Measurements from ENCODE around the gene TIRAP. TPM values are rescaled to one million over a fixed set of nuclear protein-coding genes. Genes with fewer than 3 reads are reported as not detected.

Gene TIRAP
- total and polyA plus RNA-seq, 11 donors: 4.0 to 9.5 (median 6.1) TPM

DNA sequence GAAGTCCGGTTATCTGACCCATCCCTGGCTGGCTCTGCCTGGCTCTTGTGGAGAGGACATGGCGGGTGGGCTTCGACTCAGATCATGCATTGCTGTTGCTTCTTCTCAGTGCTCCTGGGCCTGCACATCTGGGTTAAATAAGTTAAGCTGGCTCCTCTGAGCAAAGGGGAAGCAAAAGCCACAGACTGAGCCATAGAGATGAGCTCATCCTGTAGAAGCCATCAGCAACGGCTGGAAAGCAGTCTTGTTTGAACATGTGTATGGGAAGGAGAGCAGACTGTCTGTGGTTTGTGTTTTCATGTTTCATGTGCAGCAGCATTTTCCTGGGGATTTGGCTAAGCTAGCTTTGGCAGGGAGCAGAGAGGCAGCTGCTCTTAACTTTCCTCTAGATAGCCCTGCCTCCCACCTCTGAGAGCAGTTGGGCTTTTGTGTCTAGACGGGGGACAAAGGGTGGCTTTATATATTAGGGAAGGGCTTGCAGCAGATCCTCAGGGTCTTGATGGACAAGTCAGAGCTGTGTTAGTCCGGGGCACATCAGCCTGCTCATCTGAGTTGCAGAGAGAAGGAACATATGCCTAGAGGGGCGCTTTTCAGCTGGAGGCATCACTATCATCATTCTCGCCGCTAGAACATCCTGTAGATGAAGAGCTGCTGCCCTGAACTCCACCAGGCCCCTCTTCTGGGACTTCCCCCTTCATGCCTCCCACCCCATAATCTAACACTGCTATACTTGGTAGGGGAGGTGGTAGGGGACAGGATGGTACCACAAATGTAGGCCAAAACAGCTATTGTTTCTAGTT is 35.9 kb downstream of the TIRAP start:
- ATAC-seq (peak; percentile 60 to 89 (median 86)), DNase-seq (peak in 4 of 5 donors; percentile 59 to 73 (median 62))
- intact Hi-C loops (cut with DNase I): loop anchor here in 9 of 10 donors (5.0 to 10.0 kb wide), 9 partner anchors 39 to 1026 kb away; partner anchors contain the start of gene ST3GAL4 (in 4 of the 9)
- H3K27me3 ChIP-seq: no peaks in the 10 kb centered on the region
- peak overlapping the region in 6 of 12 donors; percentile 3 to 44 (median 22) for H3K4me3 ChIP-seq
- H3K4me1 ChIP-seq: peaks cover 7 to 45% (median 27%) of the 10 kb centered on the region in 12 donors
- H3K36me3 ChIP-seq: peaks cover 0 to 17% (median 0%) of the 10 kb centered on the region in 9 donors
- WGBS, 4 donors: 49 to 68% (median 57%) methylated on average over 8 to 9 of the region's 9 CpGs
- TF ChIP-seq, protein P1, sequence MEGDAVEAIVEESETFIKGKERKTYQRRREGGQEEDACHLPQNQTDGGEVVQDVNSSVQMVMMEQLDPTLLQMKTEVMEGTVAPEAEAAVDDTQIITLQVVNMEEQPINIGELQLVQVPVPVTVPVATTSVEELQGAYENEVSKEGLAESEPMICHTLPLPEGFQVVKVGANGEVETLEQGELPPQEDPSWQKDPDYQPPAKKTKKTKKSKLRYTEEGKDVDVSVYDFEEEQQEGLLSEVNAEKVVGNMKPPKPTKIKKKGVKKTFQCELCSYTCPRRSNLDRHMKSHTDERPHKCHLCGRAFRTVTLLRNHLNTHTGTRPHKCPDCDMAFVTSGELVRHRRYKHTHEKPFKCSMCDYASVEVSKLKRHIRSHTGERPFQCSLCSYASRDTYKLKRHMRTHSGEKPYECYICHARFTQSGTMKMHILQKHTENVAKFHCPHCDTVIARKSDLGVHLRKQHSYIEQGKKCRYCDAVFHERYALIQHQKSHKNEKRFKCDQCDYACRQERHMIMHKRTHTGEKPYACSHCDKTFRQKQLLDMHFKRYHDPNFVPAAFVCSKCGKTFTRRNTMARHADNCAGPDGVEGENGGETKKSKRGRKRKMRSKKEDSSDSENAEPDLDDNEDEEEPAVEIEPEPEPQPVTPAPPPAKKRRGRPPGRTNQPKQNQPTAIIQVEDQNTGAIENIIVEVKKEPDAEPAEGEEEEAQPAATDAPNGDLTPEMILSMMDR (IDR thresholded peaks at IDR 0.05): no peak
- peak in 1 of 2 donors; percentile 19 for TF ChIP-seq POLR2A (IDR thresholded peaks at IDR 0.05)
- peak overlapping the region; percentile 73 to 93 (median 82) for H3K27ac ChIP-seq
- H3K9me3 ChIP-seq: no peaks in the 10 kb centered on the region

DNA sequence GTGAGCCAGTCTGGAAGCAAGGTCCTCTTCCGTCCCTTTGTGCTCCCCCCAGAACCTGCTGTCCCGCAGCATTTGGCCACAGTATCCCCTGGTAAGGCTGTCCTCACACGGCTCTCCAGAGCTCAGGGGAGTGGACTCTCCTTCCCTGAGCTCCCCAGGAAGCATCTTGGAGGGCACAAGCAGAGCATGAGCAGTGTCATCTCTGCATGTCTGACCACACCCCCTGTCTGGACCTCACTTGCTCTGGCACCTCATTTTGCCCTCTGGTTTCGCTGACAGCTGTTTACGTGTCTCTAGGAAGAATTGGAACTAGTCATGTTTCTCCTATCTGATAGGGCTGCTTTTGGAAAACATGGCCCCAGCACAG is 36.5 kb downstream of the TIRAP start:
- Histone ChIP-seq H3K4me1 (peaks cover 7 to 41% (median 27%) of the 10 kb centered on the region in 12 donors), H3K4me3 (no peak overlapping the region), H3K27ac (peak overlapping the region; percentile 73 to 93 (median 82)), H3K36me3 (peaks cover 0 to 15% (median 0%) of the 10 kb centered on the region in 9 donors), H3K27me3 (no peaks in the 10 kb centered on the region), H3K9me3 (no peaks in the 10 kb centered on the region)
- ATAC-seq (no peak), DNase-seq (no peak)
- TF ChIP-seq, protein P1 (IDR thresholded peaks at IDR 0.05): no peak
- no peak for TF ChIP-seq POLR2A (IDR thresholded peaks at IDR 0.05)
- WGBS, 4 donors: 65 to 89% (median 78%) methylated on average over 4 to 5 of the region's 5 CpGs
- intact Hi-C loops (cut with DNase I): loop anchor here in 9 of 10 donors (5.0 to 10.0 kb wide), 9 partner anchors 38 to 1025 kb away; partner anchors contain the start of gene ST3GAL4 (in 4 of the 9)

DNA sequence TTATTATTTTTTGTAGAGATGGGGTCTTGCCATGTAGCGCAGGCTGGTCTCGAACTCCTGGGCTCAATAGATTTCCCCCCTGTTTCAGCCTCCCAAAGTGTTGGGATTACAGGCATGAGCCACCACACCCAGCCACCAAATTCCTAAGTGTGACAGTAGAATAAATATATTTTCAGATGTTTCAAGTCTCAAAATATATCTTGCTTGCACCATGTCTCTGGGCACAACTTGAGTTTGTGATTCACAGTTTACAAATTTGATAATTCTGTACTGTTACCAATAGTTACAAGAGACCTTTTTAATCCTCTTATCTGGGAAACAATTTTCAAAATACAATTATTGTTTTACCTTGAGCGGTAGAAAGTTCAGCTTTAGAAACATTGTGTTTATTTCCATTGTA is 40.1 kb downstream of the TIRAP start:
- Histone ChIP-seq H3K4me1 (peaks cover 0 to 23% (median 17%) of the 10 kb centered on the region in 12 donors), H3K27me3 (no peaks in the 10 kb centered on the region), H3K27ac (no peak overlapping the region), H3K9me3 (no peaks in the 10 kb centered on the region), H3K4me3 (no peak overlapping the region), H3K36me3 (peaks cover 0 to 16% (median 0%) of the 10 kb centered on the region in 9 donors)
- TF ChIP-seq POLR2A (IDR thresholded peaks at IDR 0.05): no peak
- TF ChIP-seq, protein P1 (IDR thresholded peaks at IDR 0.05): no peak
- intact Hi-C loops (cut with DNase I): no loop called here
- DNase-seq (no peak), ATAC-seq (no peak)
- WGBS, 4 donors: 94 to 98% (median 95%) methylated on average over 3 of the region's 3 CpGs

DNA sequence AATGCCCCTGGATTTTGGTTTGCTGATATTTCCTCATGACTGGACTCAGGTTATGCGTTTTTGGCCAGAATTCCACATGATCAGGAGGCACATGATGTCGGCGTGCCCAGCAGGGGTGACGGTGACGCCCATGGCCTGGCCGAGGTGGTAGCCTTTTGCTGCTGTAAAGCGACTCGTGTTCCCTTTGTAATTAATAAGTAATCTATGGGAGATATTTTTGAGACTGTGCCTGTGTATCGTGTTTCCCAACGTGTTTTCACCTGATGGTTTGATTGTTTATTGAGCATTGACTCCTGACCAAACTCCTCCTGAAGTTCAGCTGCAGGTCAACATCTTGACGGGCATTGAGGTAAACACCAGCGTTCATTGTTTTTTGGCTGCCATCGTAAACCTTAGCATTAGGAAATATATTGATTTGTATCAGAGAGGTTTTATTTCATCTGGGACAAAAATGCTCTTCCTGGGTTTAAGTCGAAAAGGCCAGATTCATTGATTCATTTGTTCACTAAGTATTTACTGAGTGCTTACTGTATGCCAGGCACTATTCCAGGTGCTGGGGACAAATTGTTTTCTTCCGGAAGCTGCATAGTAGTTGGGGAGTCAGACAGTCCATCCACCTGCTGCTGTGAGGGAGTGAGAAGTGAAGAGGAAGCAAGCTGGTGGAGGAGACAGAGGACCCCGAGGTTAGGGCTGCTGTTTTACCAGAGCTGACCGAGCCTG is 44.5 kb downstream of the TIRAP start:
- no peak for ATAC-seq
- peaks cover 0 to 12% (median 9%) of the 10 kb centered on the region in 12 donors for H3K4me1 ChIP-seq
- no peak for TF ChIP-seq POLR2A (IDR thresholded peaks at IDR 0.05)
- TF ChIP-seq, protein P1 (IDR thresholded peaks at IDR 0.05): no peak
- 91 to 93% (median 92%) methylated on average over 17 of the region's 17 CpGs for WGBS, 4 donors
- H3K27ac ChIP-seq: no peak overlapping the region
- peak in 1 of 5 donors; percentile 6 for DNase-seq
- H3K9me3 ChIP-seq: no peaks in the 10 kb centered on the region
- no peak overlapping the region for H3K4me3 ChIP-seq
- peaks cover 0 to 25% (median 3%) of the 10 kb centered on the region in 9 donors for H3K36me3 ChIP-seq
- intact Hi-C loops (cut with DNase I): no loop called here
- no peaks in the 10 kb centered on the region for H3K27me3 ChIP-seq

Data from heart left ventricle (tissue), 16 donors.